Astrocyte (in vitro differentiated cells and primary cell): ENCODE data around the gene ZBTB7C. TPM values are rescaled to one million over a fixed set of nuclear protein-coding genes. Genes with fewer than 3 reads are reported as not detected.

ENCODE experiments used
- DNase-seq: peaks from one replicate; pipeline ENCODE4 v3.0.0-alpha.2; 2010; ENCODE audit warnings: low read depth
- FAIRE-seq: peaks from 2 replicates; lab custom pipeline; 2011; peaks lifted over from hg19 to GRCh38; lab: Jason Lieb, UNC
- H2AFZ ChIP-seq: 2 replicates; pipeline ENCODE4 v1.6.0; 2012; ENCODE audit warnings: low read depth, low read length, inconsistent platforms
- H3K27ac ChIP-seq: 2 replicates; pipeline ENCODE4 v1.5.1; 2011; ENCODE audit warnings: low read depth, low read length, inconsistent platforms
- H3K27me3 ChIP-seq: 2 replicates; pipeline ENCODE4 v1.6.0; 2011; ENCODE audit warnings: low read length, inconsistent platforms; ENCODE audit not compliant: insufficient read depth
- H3K36me3 ChIP-seq: 2 replicates; pipeline ENCODE4 v1.5.1; 2011; ENCODE audit warnings: low read length, inconsistent platforms; ENCODE audit not compliant: insufficient read depth
- H3K4me1 ChIP-seq: 2 replicates; pipeline ENCODE4 v1.5.1; 2011; ENCODE audit warnings: low read length, inconsistent platforms; ENCODE audit not compliant: insufficient read depth
- H3K4me2 ChIP-seq: 2 replicates; pipeline ENCODE4 v1.6.0; 2012; ENCODE audit warnings: low read length, inconsistent platforms
- H3K4me3 ChIP-seq: 2 replicates; pipeline ENCODE4 v1.5.1; 2011; ENCODE audit warnings: low read depth, mild to moderate bottlenecking, low read length, inconsistent platforms; ENCODE audit not compliant: insufficient read depth
- H3K79me2 ChIP-seq: 2 replicates; pipeline ENCODE4 v1.6.0; 2012; ENCODE audit warnings: mild to moderate bottlenecking, low read length, inconsistent platforms; ENCODE audit not compliant: insufficient read depth
- H3K9ac ChIP-seq: 2 replicates; pipeline ENCODE4 v1.6.0; 2012; ENCODE audit warnings: mild to moderate bottlenecking, low read length, inconsistent platforms
- H3K9me3 ChIP-seq: 2 replicates; pipeline ENCODE4 v1.5.1; 2012; ENCODE audit warnings: low read depth, mild to moderate bottlenecking, low read length, inconsistent platforms; ENCODE audit not compliant: insufficient read depth
- H4K20me1 ChIP-seq: 2 replicates; pipeline ENCODE4 v1.6.0; 2012; ENCODE audit warnings: low read length, inconsistent platforms; ENCODE audit not compliant: insufficient read depth
- H3K27ac Mint-ChIP-seq: one replicate; pipeline ENCODE4 v1.8.0; 2021; ENCODE audit warnings: mild to moderate bottlenecking, mixed read lengths; ENCODE audit not compliant: unreplicated experiment
- H3K27me3 Mint-ChIP-seq: one replicate; pipeline ENCODE4 v1.8.0; 2021; ENCODE audit warnings: low read depth, mixed read lengths; ENCODE audit not compliant: unreplicated experiment
- H3K36me3 Mint-ChIP-seq: one replicate; pipeline ENCODE4 v1.8.0; 2021; ENCODE audit warnings: low read depth, mixed read lengths; ENCODE audit not compliant: unreplicated experiment
- H3K4me1 Mint-ChIP-seq: one replicate; pipeline ENCODE4 v1.8.0; 2021; ENCODE audit warnings: low read depth, mixed read lengths; ENCODE audit not compliant: unreplicated experiment
- H3K4me3 Mint-ChIP-seq: one replicate; pipeline ENCODE4 v1.8.0; 2021; ENCODE audit warnings: mild to moderate bottlenecking, moderate library complexity, mixed read lengths; ENCODE audit not compliant: unreplicated experiment
- H3K9me3 Mint-ChIP-seq: one replicate; pipeline ENCODE4 v1.8.0; 2021; ENCODE audit warnings: mild to moderate bottlenecking, mixed read lengths; ENCODE audit not compliant: unreplicated experiment
- CTCF ChIP-seq: IDR thresholded peaks from 2 replicates; pipeline ENCODE4 v1.5.1; 2011; ENCODE audit warnings: low read depth, mild to moderate bottlenecking, inconsistent platforms, low read length, moderate library complexity; ENCODE audit not compliant: insufficient read depth
- EZH2 ChIP-seq: IDR thresholded peaks from 2 replicates; pipeline ENCODE4 v1.6.1; 2012; ENCODE audit warnings: mild to moderate bottlenecking, low read length, inconsistent platforms; ENCODE audit not compliant: insufficient read depth
- total RNA-seq: library from RNA; stranded (reverse); gene quantifications from 2 replicates; pipeline ENCODE4 v1.2.1, GENCODE V29; 2021

Gene ZBTB7C
- total RNA-seq, 1 donor from 2014 or later = 1.0 TPM

DNA sequence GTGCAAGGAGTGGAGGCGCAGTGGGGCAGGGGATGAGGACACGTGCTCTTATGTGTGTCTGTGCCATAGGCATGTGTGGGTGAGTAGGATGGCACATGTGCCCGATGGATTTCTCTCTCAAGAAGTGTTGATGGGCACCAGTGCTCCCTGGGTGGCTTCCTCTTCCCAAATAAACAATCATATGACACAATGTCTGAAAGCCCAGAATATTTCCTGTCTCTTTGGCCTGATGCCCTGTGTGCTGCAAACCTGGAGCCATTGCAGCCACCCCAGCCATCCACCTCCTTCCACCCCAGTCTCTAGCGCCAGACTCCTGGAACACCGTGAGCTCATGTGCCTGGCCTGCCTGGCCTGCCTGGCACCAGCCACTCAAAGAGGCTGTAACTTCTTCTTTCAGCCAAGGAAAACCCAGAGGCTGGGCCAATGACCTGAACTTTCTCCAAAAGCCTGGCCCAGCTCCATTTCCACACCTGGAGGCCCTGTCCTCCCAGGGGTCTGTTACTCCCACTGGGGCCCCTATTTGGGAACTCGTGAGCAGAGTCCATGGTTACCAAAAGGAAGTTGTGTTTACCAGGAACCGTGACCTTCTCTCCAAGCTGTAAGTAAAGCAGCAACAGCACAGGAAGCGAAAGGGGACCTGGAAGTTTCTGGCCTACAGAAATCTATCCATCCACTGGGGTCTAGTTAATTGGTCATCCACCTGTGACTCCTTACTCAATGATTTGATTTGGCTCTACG, 9.5 kb upstream of the ZBTB7C start:
- TF ChIP-seq EZH2 (no peak), CTCF (no peak)
- Histone ChIP-seq H3K4me3 (no peak overlapping the region), H3K9ac (no peak overlapping the region), H3K27me3 (peaks cover 26% of the 10 kb centered on the region), H3K4me1 (no peaks in the 10 kb centered on the region), H3K9me3 (no peaks in the 10 kb centered on the region), H4K20me1 (no peaks in the 10 kb centered on the region), H3K27ac (no peak overlapping the region), H3K79me2 (no peaks in the 10 kb centered on the region), H2AFZ (no peak overlapping the region), H3K36me3 (no peaks in the 10 kb centered on the region), H3K4me2 (no peak overlapping the region)
- Mint-ChIP-seq H3K36me3 (no peaks in the 10 kb centered on the region), H3K27ac (no peak overlapping the region), H3K27me3 (peaks cover 78% of the 10 kb centered on the region), H3K4me1 (peaks cover 2% of the 10 kb centered on the region), H3K4me3 (no peak overlapping the region), H3K9me3 (peaks cover 7% of the 10 kb centered on the region)
- FAIRE-seq (no peak), DNase-seq (no peak)

GRCh38 chr18:48417985-48418384, 8.8 kb upstream of the ZBTB7C start:
- peaks cover 7% of the 10 kb centered on the region for H3K9me3 Mint-ChIP-seq
- DNase-seq (no peak), FAIRE-seq (no peak)
- peaks cover 76% of the 10 kb centered on the region for H3K27me3 Mint-ChIP-seq
- no peak overlapping the region for H3K9ac ChIP-seq
- no peaks in the 10 kb centered on the region for H3K9me3 ChIP-seq
- H3K36me3 Mint-ChIP-seq = no peaks in the 10 kb centered on the region
- no peaks in the 10 kb centered on the region for H3K4me1 ChIP-seq
- H3K27me3 ChIP-seq = peaks cover 21% of the 10 kb centered on the region
- no peaks in the 10 kb centered on the region for H3K36me3 ChIP-seq
- TF ChIP-seq EZH2 (no peak), CTCF (no peak)
- H3K27ac Mint-ChIP-seq = no peak overlapping the region
- H3K4me3 Mint-ChIP-seq = no peak overlapping the region
- no peak overlapping the region for H3K27ac ChIP-seq
- H3K4me1 Mint-ChIP-seq = peaks cover 2% of the 10 kb centered on the region
- no peak overlapping the region for H3K4me2 ChIP-seq
- no peaks in the 10 kb centered on the region for H3K79me2 ChIP-seq
- no peak overlapping the region for H3K4me3 ChIP-seq
- H2AFZ ChIP-seq = no peak overlapping the region
- H4K20me1 ChIP-seq = no peaks in the 10 kb centered on the region

DNA sequence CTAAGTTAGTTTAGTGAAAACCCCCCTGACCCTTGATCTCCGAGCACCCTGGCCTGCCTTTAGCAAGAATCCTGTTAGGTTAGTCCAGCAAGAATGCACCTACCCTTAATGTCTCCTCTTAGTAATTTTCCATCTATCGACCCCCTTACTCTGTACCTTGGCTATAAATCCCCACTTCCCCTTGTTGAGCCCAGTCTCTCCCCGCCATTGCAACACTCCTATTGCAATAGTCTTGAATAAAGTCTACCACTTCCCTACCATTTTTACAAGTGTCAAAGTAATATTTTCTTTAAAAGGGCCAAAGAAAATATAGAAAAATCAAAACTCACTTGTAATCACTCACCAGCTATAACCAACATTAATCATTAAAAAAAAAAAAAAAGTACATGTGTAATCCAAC, 4.2 kb upstream of the ZBTB7C start:
- Mint-ChIP-seq H3K36me3 (no peaks in the 10 kb centered on the region), H3K27me3 (peaks cover 67% of the 10 kb centered on the region), H3K27ac (no peak overlapping the region), H3K4me1 (peaks cover 4% of the 10 kb centered on the region), H3K4me3 (no peak overlapping the region), H3K9me3 (peaks cover 5% of the 10 kb centered on the region)
- Histone ChIP-seq H3K27ac (no peak overlapping the region), H3K4me1 (peaks cover 5% of the 10 kb centered on the region), H3K36me3 (no peaks in the 10 kb centered on the region), H3K27me3 (peaks cover 34% of the 10 kb centered on the region), H3K9me3 (no peaks in the 10 kb centered on the region), H4K20me1 (no peaks in the 10 kb centered on the region), H2AFZ (no peak overlapping the region), H3K4me2 (no peak overlapping the region), H3K79me2 (no peaks in the 10 kb centered on the region), H3K4me3 (no peak overlapping the region), H3K9ac (no peak overlapping the region)
- no peak for DNase-seq
- no peak for TF ChIP-seq EZH2
- no peak for TF ChIP-seq CTCF
- FAIRE-seq = no peak
